OCI-LY7 (cell line): ENCODE data around the gene KLRC2. TPM values are rescaled to one million over a fixed set of nuclear protein-coding genes. Genes with fewer than 3 reads are reported as not detected.
A peak's percentile ranks its signal among the peaks of the same experiment; 100 is the strongest.
"Not testable (repeated sequence)": the region's sequence is repeated elsewhere in the genome, so short reads cannot be mapped to it uniquely, and the experiment has no call there.

Experiments
- BruUV-seq: library from RNA; stranded (reverse); fragments of 400-500 nt; replicated peaks from 2 replicates; lab custom pipeline; 2021; lab: Mats Ljungman, UMichigan
- CTCF ChIA-PET: fragments of 300-600 bp; sonication (Branson Sonifier 250); formaldehyde crosslinking; loops from one replicate; lab custom pipeline; 2022; ENCODE audit warnings: antibody characterized with exemption; ENCODE audit not compliant: unreplicated experiment; lab: Charles Lee
- POLR2A ChIA-PET: fragments of 300-600 bp; sonication (Branson Sonifier 250); formaldehyde crosslinking; loops from one replicate; lab custom pipeline; 2022; ENCODE audit warnings: antibody characterized with exemption; lab: Charles Lee
- DNase-seq: peaks from one replicate; pipeline ENCODE4 v3.0.0-alpha.2; 2015; ENCODE audit warnings: low spot score
- H2AFZ ChIP-seq: fragments of 200-600 bp; sonication (generic), shearing (Covaris generic); 2 replicates; pipeline ENCODE4 v1.6.1; 2014; ENCODE audit warnings: mild to moderate bottlenecking, antibody characterized with exemption, low read length, moderate library complexity
- H3K27ac ChIP-seq: fragments of 200-600 bp; sonication (generic); 2 replicates; pipeline ENCODE4 v1.5.1; 2014; ENCODE audit warnings: mixed run types, low read depth, mild to moderate bottlenecking, moderate library complexity, low read length, inconsistent platforms; ENCODE audit not compliant: poor library complexity, severe bottlenecking
- H3K36me3 ChIP-seq: fragments of 200-600 bp; sonication (generic); 2 replicates; pipeline ENCODE4 v1.6.1; 2014; ENCODE audit warnings: mild to moderate bottlenecking, antibody characterized with exemption, low read length, moderate library complexity, mixed read lengths; ENCODE audit not compliant: insufficient read depth
- H3K4me1 ChIP-seq: fragments of 200-600 bp; sonication (generic); 2 replicates; pipeline ENCODE4 v1.5.1; 2014; ENCODE audit warnings: mild to moderate bottlenecking, low read length; ENCODE audit not compliant: insufficient read depth, poor library complexity, severe bottlenecking
- H3K4me2 ChIP-seq: fragments of 200-600 bp; sonication (generic); 2 replicates; pipeline ENCODE4 v1.6.1; 2014; ENCODE audit warnings: mild to moderate bottlenecking, low read length
- H3K4me3 ChIP-seq: fragments of 200-600 bp; sonication (generic); 2 replicates; pipeline ENCODE4 v1.5.1; 2014; ENCODE audit warnings: mild to moderate bottlenecking, low read depth, low read length; ENCODE audit not compliant: poor library complexity, severe bottlenecking
- H3K79me2 ChIP-seq: fragments of 200-600 bp; sonication (generic); 2 replicates; pipeline ENCODE4 v1.6.1; 2016; ENCODE audit warnings: low read depth, mild to moderate bottlenecking, low read length, moderate library complexity, mixed read lengths; ENCODE audit not compliant: insufficient read depth
- H3K9me2 ChIP-seq: fragments of 200-600 bp; sonication (generic); 2 replicates; pipeline ENCODE4 v1.6.1; 2016; ENCODE audit warnings: mild to moderate bottlenecking, low read length, mixed read lengths; ENCODE audit not compliant: insufficient read depth
- H3K9me3 ChIP-seq: fragments of 200-600 bp; sonication (generic); 2 replicates; pipeline ENCODE4 v1.6.1; 2014; ENCODE audit warnings: mild to moderate bottlenecking, mixed run types, low read length, mixed read lengths
- H4K20me1 ChIP-seq: fragments of 200-600 bp; sonication (generic); 2 replicates; pipeline ENCODE4 v1.6.1; 2014; ENCODE audit warnings: mild to moderate bottlenecking, antibody characterized with exemption, low read length, moderate library complexity, mixed read lengths; ENCODE audit not compliant: insufficient read depth
- EZH2phosphoT487 ChIP-seq: fragments of 200-600 bp; sonication (generic); IDR thresholded peaks from 2 replicates; pipeline ENCODE4 v1.6.1; 2018; ENCODE audit warnings: low read depth, borderline replicate concordance, mild to moderate bottlenecking, mixed run types, antibody characterized with exemption, low read length, moderate library complexity, mixed read lengths
- intact Hi-C: fragments of 100-400 bp; cut with micrococcal nuclease; formaldehyde crosslinking; loops from one replicate; pipeline ENCODE4 v1.10.0; 2022; ENCODE audit not compliant: unreplicated experiment
- total RNA-seq, 2 experiments: library from RNA; depleted of rRNA in 1 of 2; stranded (reverse); fragments of >200 nt in 1 of 2; shearing (Covaris generic) in 1 of 2; gene quantifications; 2 replicates each; pipeline ENCODE4 v1.2.3, GENCODE V29; 2014 to 2022
- TF ChIP-seq, protein P1 (sequence below): fragments of 200-600 bp; sonication (generic); conservative IDR thresholded peaks from 2 replicates; pipeline ENCODE4 v1.5.1; 2014; ENCODE audit warnings: mild to moderate bottlenecking, antibody characterized with exemption, low read length, moderate library complexity, mixed read lengths

The KLRC2 gene
- total RNA-seq, 2 experiments from 2014 or later: not detected

DNA sequence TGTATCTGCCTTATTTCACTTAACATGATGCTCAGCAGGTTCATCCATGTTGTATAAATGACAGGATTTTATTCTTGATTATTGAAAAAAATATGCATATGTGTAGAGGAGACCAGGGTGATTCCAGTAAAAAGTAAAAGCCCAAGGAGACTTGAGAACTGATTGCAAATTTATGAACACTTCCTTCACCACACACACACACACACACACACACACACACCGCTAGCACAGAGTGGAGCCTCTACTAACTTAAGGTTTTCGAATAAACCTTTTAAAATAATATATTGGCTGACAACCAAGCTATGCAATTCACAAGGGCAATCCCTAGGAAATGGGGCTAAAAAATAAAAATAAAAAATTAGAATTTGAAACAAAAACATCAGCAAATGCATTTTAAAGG is 37.6 kb downstream of the KLRC2 start:
- H3K36me3 ChIP-seq: peaks cover 44% of the 10 kb centered on the region
- intact Hi-C loops: loop anchor here (10.0 kb wide), 2 partner anchors 1703 to 1957 kb away; partner anchors contain the start of genes BORCS5, MANSC1 and RIMKLB
- TF ChIP-seq, protein P1, sequence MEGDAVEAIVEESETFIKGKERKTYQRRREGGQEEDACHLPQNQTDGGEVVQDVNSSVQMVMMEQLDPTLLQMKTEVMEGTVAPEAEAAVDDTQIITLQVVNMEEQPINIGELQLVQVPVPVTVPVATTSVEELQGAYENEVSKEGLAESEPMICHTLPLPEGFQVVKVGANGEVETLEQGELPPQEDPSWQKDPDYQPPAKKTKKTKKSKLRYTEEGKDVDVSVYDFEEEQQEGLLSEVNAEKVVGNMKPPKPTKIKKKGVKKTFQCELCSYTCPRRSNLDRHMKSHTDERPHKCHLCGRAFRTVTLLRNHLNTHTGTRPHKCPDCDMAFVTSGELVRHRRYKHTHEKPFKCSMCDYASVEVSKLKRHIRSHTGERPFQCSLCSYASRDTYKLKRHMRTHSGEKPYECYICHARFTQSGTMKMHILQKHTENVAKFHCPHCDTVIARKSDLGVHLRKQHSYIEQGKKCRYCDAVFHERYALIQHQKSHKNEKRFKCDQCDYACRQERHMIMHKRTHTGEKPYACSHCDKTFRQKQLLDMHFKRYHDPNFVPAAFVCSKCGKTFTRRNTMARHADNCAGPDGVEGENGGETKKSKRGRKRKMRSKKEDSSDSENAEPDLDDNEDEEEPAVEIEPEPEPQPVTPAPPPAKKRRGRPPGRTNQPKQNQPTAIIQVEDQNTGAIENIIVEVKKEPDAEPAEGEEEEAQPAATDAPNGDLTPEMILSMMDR: no peak
- TF ChIP-seq EZH2phosphoT487: no peak
- H2AFZ ChIP-seq: peak overlapping the region; percentile 46; the same call in 1 of the 2 replicates
- H3K4me1 ChIP-seq: peaks cover 52% of the 10 kb centered on the region
- POLR2A ChIA-PET: interaction anchor here (0.7 to 4.3 kb wide), 8 partner anchors 9 to 655 kb away, joined by 4 to 32 read pairs (median 10); no protein-coding TSS in a partner anchor
- H3K4me3 ChIP-seq: peak overlapping the region; percentile 79
- H3K4me2 ChIP-seq: peak overlapping the region; percentile 100
- BruUV-seq: no TSS peak
- peak overlapping the region; percentile 97 for H3K27ac ChIP-seq
- no peaks in the 10 kb centered on the region for H4K20me1 ChIP-seq
- peaks cover 62% of the 10 kb centered on the region for H3K79me2 ChIP-seq
- CTCF ChIA-PET: interaction anchor here (0.6 to 1.4 kb wide), 2 partner anchors 9 to 237 kb away, joined by 3 read pairs; no protein-coding TSS in a partner anchor
- no peak for DNase-seq
- H3K9me3 ChIP-seq: peaks cover 11% of the 10 kb centered on the region; the same call in 1 of the 2 replicates
- no peaks in the 10 kb centered on the region for H3K9me2 ChIP-seq

DNA sequence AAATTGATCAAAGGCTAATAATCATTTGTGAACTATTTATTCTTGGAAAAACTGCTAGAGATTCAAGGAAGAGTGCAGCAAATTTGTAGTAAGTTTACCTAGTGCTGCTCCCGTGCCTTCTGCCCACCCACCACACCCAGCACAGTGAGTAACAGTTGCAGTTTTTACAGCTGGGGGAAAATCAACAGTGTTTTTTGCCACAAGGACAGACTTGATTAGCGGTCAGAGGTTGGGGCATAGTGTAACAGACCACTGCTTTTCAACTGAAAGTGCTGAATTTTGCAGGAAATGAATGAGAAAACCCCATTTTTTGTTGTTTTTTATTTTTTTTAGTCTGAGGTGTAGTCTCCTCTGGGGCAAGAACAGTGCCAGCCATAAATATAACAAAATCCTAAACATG is 38.5 kb downstream of the KLRC2 start:
- peaks cover 41% of the 10 kb centered on the region for H3K36me3 ChIP-seq
- ChIA-PET CTCF (interaction anchor here (1.4 kb wide), 1 partner anchor 10 kb away, joined by 3 read pairs; no protein-coding TSS in a partner anchor), POLR2A (interaction anchor here (0.6 to 4.3 kb wide), 11 partner anchors 9 to 667 kb away, joined by 3 to 32 read pairs (median 6); no protein-coding TSS in a partner anchor)
- peaks cover 60% of the 10 kb centered on the region for H3K4me1 ChIP-seq
- H3K9me3 ChIP-seq: peaks cover 11% of the 10 kb centered on the region; the same call in 1 of the 2 replicates
- H3K27ac ChIP-seq: peak overlapping the region; percentile 97
- H3K4me3 ChIP-seq: peak overlapping the region; percentile 79
- H3K79me2 ChIP-seq: peaks cover 59% of the 10 kb centered on the region
- peak overlapping the region; percentile 100 for H3K4me2 ChIP-seq
- H2AFZ ChIP-seq: peak overlapping the region; percentile 46; the same call in 1 of the 2 replicates
- no peaks in the 10 kb centered on the region for H3K9me2 ChIP-seq
- H4K20me1 ChIP-seq: no peaks in the 10 kb centered on the region
- TF ChIP-seq, protein P1: no peak
- TF ChIP-seq EZH2phosphoT487: no peak
- DNase-seq: peak; percentile 79
- no TSS peak for BruUV-seq
- intact Hi-C loops: loop anchor here (1.0 to 10.0 kb wide), 4 partner anchors 9 to 1958 kb away; partner anchors contain the start of genes BORCS5, MANSC1 and RIMKLB

DNA sequence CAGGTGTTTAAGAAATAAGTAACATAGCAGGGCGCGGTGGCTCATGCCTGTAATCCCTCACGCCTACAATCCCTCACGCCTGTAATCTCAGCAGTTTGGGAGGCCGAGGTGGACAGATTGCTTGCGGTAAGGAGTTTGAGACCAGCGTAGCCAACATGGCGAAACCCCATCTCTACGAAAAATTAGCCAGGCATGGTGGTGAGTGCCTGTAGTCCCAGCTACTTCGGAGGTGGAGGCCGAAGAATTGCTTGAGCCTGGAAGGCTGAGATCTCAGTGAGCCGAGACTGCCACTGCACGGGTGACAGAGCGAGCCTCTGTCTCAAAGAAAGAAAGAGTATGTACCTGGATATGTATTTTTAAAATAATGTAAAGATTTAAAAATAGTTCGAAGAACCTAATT is 39.6 kb downstream of the KLRC2 start:
- ChIA-PET POLR2A (interaction anchor here (0.6 to 4.3 kb wide), 11 partner anchors 8 to 727 kb away, joined by 3 to 32 read pairs (median 6); partner anchors contain the start of gene CLEC2D), CTCF (interaction anchor here (1.1 kb wide), 1 partner anchor 11 kb away, joined by 4 read pairs; no protein-coding TSS in a partner anchor)
- DNase-seq, H2AFZ ChIP-seq, H4K20me1 ChIP-seq, H3K9me2 ChIP-seq: not testable (repeated sequence)
- H3K36me3 ChIP-seq: peaks cover 30% of the 10 kb centered on the region
- H3K79me2 ChIP-seq: peaks cover 50% of the 10 kb centered on the region
- intact Hi-C loops: loop anchor here (2.0 to 10.0 kb wide), 3 partner anchors 665 to 1959 kb away; partner anchors contain the start of genes BORCS5, MANSC1 and RIMKLB
- peaks cover 11% of the 10 kb centered on the region; the same call in 1 of the 2 replicates for H3K9me3 ChIP-seq
- H3K4me1 ChIP-seq: peaks cover 70% of the 10 kb centered on the region
- H3K4me3 ChIP-seq: peak overlapping the region; percentile 79
- peak overlapping the region; percentile 100 for H3K4me2 ChIP-seq
- peak overlapping the region; percentile 97 for H3K27ac ChIP-seq
- TSS peak; percentile 51 for BruUV-seq
